Measurements from ENCODE around the gene VCL. TPM values are rescaled to one million over a fixed set of nuclear protein-coding genes. Genes with fewer than 3 reads are reported as not detected.

The VCL gene
- total and polyA plus RNA-seq, 4 donors: 4.3 to 37.8 (median 17.3) TPM

DNA sequence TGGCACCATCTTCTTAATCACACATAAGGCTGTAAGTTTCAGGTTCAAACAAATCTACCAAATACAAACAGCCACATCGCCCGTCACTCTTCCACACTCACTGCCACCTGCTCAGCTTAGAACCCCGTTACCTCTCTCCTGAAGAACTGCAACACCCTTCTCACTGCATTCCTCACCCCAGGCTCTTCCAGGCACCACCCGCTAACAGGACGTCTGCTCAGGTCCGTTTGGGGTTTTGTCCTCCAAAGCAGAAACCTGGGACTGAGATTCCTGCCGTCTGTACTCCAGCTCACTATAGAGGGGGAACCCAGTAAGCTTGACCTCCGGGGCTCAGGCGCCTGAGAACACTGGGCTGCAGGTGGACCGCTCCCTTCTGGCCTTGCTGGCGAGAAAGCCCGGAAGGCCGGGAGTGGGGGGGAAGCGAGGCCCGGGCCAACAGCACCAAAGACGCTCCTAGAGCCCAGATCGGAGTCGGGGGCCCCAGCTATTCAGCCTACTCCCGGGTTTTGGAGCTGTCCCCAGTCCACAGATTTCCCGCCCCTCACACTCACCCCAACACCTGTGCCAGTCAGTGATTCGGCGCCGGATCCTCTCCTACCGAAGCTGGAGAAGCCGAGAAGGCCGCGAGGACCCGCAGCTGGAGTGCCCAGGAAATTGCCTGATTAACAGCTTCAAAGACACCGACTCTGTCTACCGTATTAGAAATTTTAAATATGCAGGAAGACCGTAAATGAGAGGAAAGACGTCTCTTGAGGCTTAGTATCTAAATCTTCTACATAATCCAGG lies 152.5 kb downstream of the VCL start, which contains the start of gene AP3M1:
Gene AP3M1, minus strand, starts transcription at position 625 of the 786 bp plus-strand sequence. CDS start 12,449 bp downstream, outside the sequence.
- Histone ChIP-seq H3K9ac (ENCODE audit: low read depth in 1 of 2, low read length in 2 of 2) (peak within 1 kb of the TSS; percentile 83 to 99), H3K36me3 (ENCODE audit: control insufficient read depth in 4 of 4, insufficient read depth in 3 of 4, low read depth in 1 of 4, low read length in 3 of 4) (peaks cover 0 to 3% (median 2%) of the 10 kb centered on the region in 4 donors), H3K27ac (ENCODE audit: low read depth in 1 of 2, low read length in 2 of 2) (peak within 1 kb of the TSS; percentile 89 to 93), H3K27me3 (ENCODE audit: control insufficient read depth in 4 of 4, insufficient read depth in 4 of 4, low read length in 3 of 4) (no peaks in the 10 kb centered on the region), H3K9me3 (ENCODE audit: control insufficient read depth in 4 of 4, low read length in 3 of 4) (no peaks in the 10 kb centered on the region), H3K4me3 (ENCODE audit: low read depth in 1 of 3, low read length in 3 of 3) (peak within 1 kb of the TSS; percentile 87 to 93 (median 92)), H3K4me1 (ENCODE audit: control insufficient read depth in 4 of 4, insufficient read depth in 4 of 4, low read length in 3 of 4) (peaks cover 0 to 32% (median 19%) of the 10 kb centered on the region in 4 donors)
- TF ChIP-seq JUND (IDR thresholded peaks at IDR 0.05): peak; percentile 13 to 39
- TF ChIP-seq CTCF (IDR thresholded peaks at IDR 0.05; ENCODE audit: low read depth, low read length, missing input control): no peak
- peak in 1 of 2 donors; percentile 12 for TF ChIP-seq HNF4A (conservative IDR thresholded peaks at IDR 0.05)
- TF ChIP-seq RXRA (IDR thresholded peaks at IDR 0.05): no peak
- TF ChIP-seq, protein P1, sequence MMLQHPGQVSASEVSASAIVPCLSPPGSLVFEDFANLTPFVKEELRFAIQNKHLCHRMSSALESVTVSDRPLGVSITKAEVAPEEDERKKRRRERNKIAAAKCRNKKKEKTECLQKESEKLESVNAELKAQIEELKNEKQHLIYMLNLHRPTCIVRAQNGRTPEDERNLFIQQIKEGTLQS (IDR thresholded peaks at IDR 0.05): peak; percentile 32
- peak in 1 of 2 donors; percentile 47 for TF ChIP-seq EGR1 (IDR thresholded peaks at IDR 0.05; ENCODE audit: low read depth in 2 of 2)
- peak in 1 of 2 donors; percentile 50 for TF ChIP-seq GABPA (IDR thresholded peaks at IDR 0.05 in 1 of 2, conservative IDR thresholded peaks at IDR 0.05 in 1 of 2)
- peak; percentile 33 for TF ChIP-seq ZBTB33 (IDR thresholded peaks at IDR 0.05)
- TF ChIP-seq RAD21 (IDR thresholded peaks at IDR 0.05): peak; percentile 35 to 60
- peak; percentile 82 for DNase-seq (ENCODE audit: low spot score)
- under 1% methylated on average over 32 of the region's 32 CpGs for WGBS

- H3K27ac ChIP-seq (ENCODE audit: low read depth in 1 of 2, low read length in 2 of 2): peak within 1 kb of the TSS; percentile 89 to 93
- H3K4me3 ChIP-seq (ENCODE audit: low read depth in 1 of 3, low read length in 3 of 3): peak within 1 kb of the TSS; percentile 87 to 93 (median 92)
- H3K9me3 ChIP-seq (ENCODE audit: control insufficient read depth in 4 of 4, low read length in 3 of 4): no peaks in the 10 kb centered on the region
- DNase-seq (ENCODE audit: low spot score): peak; percentile 100
- no peaks in the 10 kb centered on the region for H3K27me3 ChIP-seq (ENCODE audit: control insufficient read depth in 4 of 4, insufficient read depth in 4 of 4, low read length in 3 of 4)
- under 1% methylated on average over 57 of the region's 57 CpGs for WGBS
- peak within 1 kb of the TSS; percentile 83 to 99 for H3K9ac ChIP-seq (ENCODE audit: low read depth in 1 of 2, low read length in 2 of 2)
- peaks cover 0 to 27% (median 19%) of the 10 kb centered on the region in 4 donors for H3K4me1 ChIP-seq (ENCODE audit: control insufficient read depth in 4 of 4, insufficient read depth in 4 of 4, low read length in 3 of 4)
- H3K36me3 ChIP-seq (ENCODE audit: control insufficient read depth in 4 of 4, insufficient read depth in 3 of 4, low read depth in 1 of 4, low read length in 3 of 4): peaks cover 0 to 3% (median 2%) of the 10 kb centered on the region in 4 donors
- peak; percentile 79 for TF ChIP-seq REST (IDR thresholded peaks at IDR 0.05)
- TF ChIP-seq YY1 (IDR thresholded peaks at IDR 0.05): peak; percentile 89
- peak; percentile 6 to 7 for TF ChIP-seq JUND (IDR thresholded peaks at IDR 0.05)
- no peak for TF ChIP-seq NR2F2 (IDR thresholded peaks at IDR 0.05)
- TF ChIP-seq MAX (IDR thresholded peaks at IDR 0.05): peak; percentile 61
- TF ChIP-seq ZBTB33 (IDR thresholded peaks at IDR 0.05): no peak
- TF ChIP-seq TAF1 (conservative IDR thresholded peaks at IDR 0.05): peak; percentile 74
- TF ChIP-seq RAD21 (IDR thresholded peaks at IDR 0.05): peak in 1 of 2 donors; percentile 77
- peak; percentile 27 for TF ChIP-seq CTCF (IDR thresholded peaks at IDR 0.05; ENCODE audit: low read depth, low read length, missing input control)
- TF ChIP-seq RXRA (IDR thresholded peaks at IDR 0.05): peak; percentile 10 to 51
Measured at GRCh38 chr10:74150990-74151878, 153.3 kb downstream of the VCL start, which contains the start of gene ADK. ADK (plus strand) TSS chr10:74151221; CDS start chr10:74151279, 58 bp downstream.
